ENCODE data around the gene IER5. TPM values are rescaled to one million over a fixed set of nuclear protein-coding genes. Genes with fewer than 3 reads are reported as not detected.

Gene IER5
- total RNA-seq, 1 donor from 2014 or later: 18.0 TPM

DNA sequence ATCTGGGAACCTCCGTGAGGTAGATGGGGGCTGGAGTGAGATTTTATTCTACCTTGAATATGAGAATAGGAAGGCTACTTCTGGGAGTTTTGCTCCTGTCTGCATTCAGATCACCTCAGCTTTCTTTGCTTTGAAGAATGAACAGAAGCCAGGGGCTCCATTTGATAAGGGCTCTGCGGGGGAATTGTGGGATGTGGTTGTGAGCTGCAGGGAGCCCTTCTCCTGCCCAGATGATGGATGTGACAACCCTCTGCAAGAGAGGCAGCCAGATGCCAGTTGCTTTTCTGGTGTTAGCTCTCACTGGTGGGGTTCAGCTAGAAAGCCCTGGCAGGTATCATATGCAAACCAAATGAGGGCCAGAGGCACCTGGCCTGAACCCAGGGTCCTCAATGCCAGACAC, 21.5 kb downstream of the IER5 start:
- peaks cover 9% of the 10 kb centered on the region for H3K27me3 Mint-ChIP-seq (ENCODE audit: unreplicated experiment)
- H3K4me1 Mint-ChIP-seq (ENCODE audit: unreplicated experiment): peaks cover 60% of the 10 kb centered on the region
- no peak overlapping the region for H3K4me3 Mint-ChIP-seq (ENCODE audit: unreplicated experiment)
- peaks cover 5% of the 10 kb centered on the region for H3K36me3 Mint-ChIP-seq (ENCODE audit: low read depth, unreplicated experiment)
- TF ChIP-seq, protein P1, sequence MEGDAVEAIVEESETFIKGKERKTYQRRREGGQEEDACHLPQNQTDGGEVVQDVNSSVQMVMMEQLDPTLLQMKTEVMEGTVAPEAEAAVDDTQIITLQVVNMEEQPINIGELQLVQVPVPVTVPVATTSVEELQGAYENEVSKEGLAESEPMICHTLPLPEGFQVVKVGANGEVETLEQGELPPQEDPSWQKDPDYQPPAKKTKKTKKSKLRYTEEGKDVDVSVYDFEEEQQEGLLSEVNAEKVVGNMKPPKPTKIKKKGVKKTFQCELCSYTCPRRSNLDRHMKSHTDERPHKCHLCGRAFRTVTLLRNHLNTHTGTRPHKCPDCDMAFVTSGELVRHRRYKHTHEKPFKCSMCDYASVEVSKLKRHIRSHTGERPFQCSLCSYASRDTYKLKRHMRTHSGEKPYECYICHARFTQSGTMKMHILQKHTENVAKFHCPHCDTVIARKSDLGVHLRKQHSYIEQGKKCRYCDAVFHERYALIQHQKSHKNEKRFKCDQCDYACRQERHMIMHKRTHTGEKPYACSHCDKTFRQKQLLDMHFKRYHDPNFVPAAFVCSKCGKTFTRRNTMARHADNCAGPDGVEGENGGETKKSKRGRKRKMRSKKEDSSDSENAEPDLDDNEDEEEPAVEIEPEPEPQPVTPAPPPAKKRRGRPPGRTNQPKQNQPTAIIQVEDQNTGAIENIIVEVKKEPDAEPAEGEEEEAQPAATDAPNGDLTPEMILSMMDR (IDR thresholded peaks at IDR 0.05; ENCODE audit: unreplicated experiment): no peak
- no peaks in the 10 kb centered on the region for H3K9me3 Mint-ChIP-seq (ENCODE audit: unreplicated experiment)
- DNase-seq (ENCODE audit: low spot score): no peak
- no peak overlapping the region for H3K27ac Mint-ChIP-seq (ENCODE audit: unreplicated experiment)

GRCh38 chr1:181111559-181111958, 23.1 kb downstream of the IER5 start:
- no peak overlapping the region for H3K27ac Mint-ChIP-seq (ENCODE audit: unreplicated experiment)
- TF ChIP-seq, protein P1 (IDR thresholded peaks at IDR 0.05; ENCODE audit: unreplicated experiment): no peak
- no peaks in the 10 kb centered on the region for H3K9me3 Mint-ChIP-seq (ENCODE audit: unreplicated experiment)
- DNase-seq (ENCODE audit: low spot score): no peak
- no peak overlapping the region for H3K4me3 Mint-ChIP-seq (ENCODE audit: unreplicated experiment)
- H3K4me1 Mint-ChIP-seq (ENCODE audit: unreplicated experiment): peaks cover 53% of the 10 kb centered on the region
- H3K36me3 Mint-ChIP-seq (ENCODE audit: low read depth, unreplicated experiment): no peaks in the 10 kb centered on the region
- H3K27me3 Mint-ChIP-seq (ENCODE audit: unreplicated experiment): peaks cover 4% of the 10 kb centered on the region

- no peak overlapping the region for H3K27ac Mint-ChIP-seq (ENCODE audit: unreplicated experiment)
- no peak for DNase-seq (ENCODE audit: low spot score)
- H3K4me3 Mint-ChIP-seq (ENCODE audit: unreplicated experiment): no peak overlapping the region
- no peaks in the 10 kb centered on the region for H3K9me3 Mint-ChIP-seq (ENCODE audit: unreplicated experiment)
- H3K4me1 Mint-ChIP-seq (ENCODE audit: unreplicated experiment): peaks cover 48% of the 10 kb centered on the region
- TF ChIP-seq, protein P1 (IDR thresholded peaks at IDR 0.05; ENCODE audit: unreplicated experiment): no peak
- H3K36me3 Mint-ChIP-seq (ENCODE audit: low read depth, unreplicated experiment): peaks cover 3% of the 10 kb centered on the region
- peaks cover 7% of the 10 kb centered on the region for H3K27me3 Mint-ChIP-seq (ENCODE audit: unreplicated experiment)
Measured at GRCh38 chr1:181112071-181112929, 23.8 kb downstream of the IER5 start.

- H3K9me3 Mint-ChIP-seq (ENCODE audit: unreplicated experiment): no peaks in the 10 kb centered on the region
- TF ChIP-seq, protein P1 (IDR thresholded peaks at IDR 0.05; ENCODE audit: unreplicated experiment): no peak
- no peak overlapping the region for H3K27ac Mint-ChIP-seq (ENCODE audit: unreplicated experiment)
- peaks cover 3% of the 10 kb centered on the region for H3K36me3 Mint-ChIP-seq (ENCODE audit: low read depth, unreplicated experiment)
- H3K4me1 Mint-ChIP-seq (ENCODE audit: unreplicated experiment): peaks cover 41% of the 10 kb centered on the region
- no peak overlapping the region for H3K4me3 Mint-ChIP-seq (ENCODE audit: unreplicated experiment)
- no peak for DNase-seq (ENCODE audit: low spot score)
- peaks cover 9% of the 10 kb centered on the region for H3K27me3 Mint-ChIP-seq (ENCODE audit: unreplicated experiment)
Measured at GRCh38 chr1:181113059-181113641, 24.6 kb downstream of the IER5 start.
